NOMO-1 treated with DMSO at 0.1 percent for 48 hours (cell line): Measurements from ENCODE around the gene SLCO3A1.

ENCODE experiments used
- DNase-seq: peaks from one replicate; lab custom pipeline; 2025; ENCODE audit not compliant: unreplicated experiment; lab: John Stamatoyannopoulos, UW

SLCO3A1 gene

GRCh38 chr15:91860498-91860897, 7.0 kb downstream of the SLCO3A1 start:
- no peak for DNase-seq

- peak; percentile 92 for DNase-seq
Measured at GRCh38 chr15:91861223-91861622, 7.7 kb downstream of the SLCO3A1 start.

- DNase-seq: no peak
Measured at GRCh38 chr15:91862891-91863504, 9.5 kb downstream of the SLCO3A1 start.

DNA sequence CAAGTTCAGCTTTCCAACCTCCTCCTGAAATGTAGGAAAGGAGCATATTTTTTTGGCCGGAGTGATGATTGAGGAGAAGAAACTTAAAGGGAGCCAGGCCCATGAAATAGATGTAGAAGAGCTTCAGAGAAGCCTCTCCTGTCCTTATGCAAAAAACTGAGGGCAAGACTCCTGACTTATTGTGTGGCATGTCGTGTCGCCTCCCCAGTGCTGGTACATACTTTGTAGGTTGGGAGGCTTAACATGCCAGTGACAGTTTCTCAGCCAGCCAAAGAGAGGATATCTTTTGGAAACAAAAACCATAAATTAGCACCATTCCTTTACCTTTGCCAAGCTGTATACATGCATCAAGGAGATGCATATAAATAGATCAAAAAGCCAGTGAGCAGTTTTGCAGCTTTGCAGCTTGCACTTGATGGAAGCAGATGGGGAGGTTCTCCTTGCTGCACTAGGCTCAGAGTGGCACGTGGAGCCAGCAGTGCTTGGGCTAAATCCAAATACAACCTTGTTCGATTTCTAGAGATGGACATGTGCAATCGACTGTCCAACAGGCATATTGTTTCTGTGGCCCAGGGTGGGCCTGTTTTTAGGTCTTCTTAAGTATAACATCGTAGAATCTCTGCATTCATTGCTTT, 10.2 kb downstream of the SLCO3A1 start:
- DNase-seq: no peak

- no peak for DNase-seq
Measured at GRCh38 chr15:91864664-91865063, 11.2 kb downstream of the SLCO3A1 start.

DNA sequence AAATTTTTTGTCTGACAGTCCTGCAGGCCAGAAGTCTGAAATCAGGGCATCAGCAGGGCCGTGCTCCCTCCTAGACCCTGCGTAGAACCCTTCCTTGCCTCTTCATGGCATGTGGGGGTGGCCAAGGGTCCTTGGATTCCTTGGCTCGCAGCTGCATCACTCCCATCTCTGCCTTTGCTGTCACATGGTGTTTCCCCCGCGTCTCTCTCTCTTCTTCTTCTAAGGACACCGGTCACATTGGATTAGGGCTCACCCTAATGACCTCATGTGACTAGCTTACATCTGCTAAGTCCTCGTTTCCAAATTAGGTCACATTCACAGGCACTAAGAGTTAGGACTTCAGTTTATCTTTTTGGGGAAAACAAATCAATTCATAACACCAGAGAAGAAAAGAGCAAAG, 12.0 kb downstream of the SLCO3A1 start:
- DNase-seq: no peak

- DNase-seq: no peak
Measured at GRCh38 chr15:91865950-91866349, 12.4 kb downstream of the SLCO3A1 start.

DNA sequence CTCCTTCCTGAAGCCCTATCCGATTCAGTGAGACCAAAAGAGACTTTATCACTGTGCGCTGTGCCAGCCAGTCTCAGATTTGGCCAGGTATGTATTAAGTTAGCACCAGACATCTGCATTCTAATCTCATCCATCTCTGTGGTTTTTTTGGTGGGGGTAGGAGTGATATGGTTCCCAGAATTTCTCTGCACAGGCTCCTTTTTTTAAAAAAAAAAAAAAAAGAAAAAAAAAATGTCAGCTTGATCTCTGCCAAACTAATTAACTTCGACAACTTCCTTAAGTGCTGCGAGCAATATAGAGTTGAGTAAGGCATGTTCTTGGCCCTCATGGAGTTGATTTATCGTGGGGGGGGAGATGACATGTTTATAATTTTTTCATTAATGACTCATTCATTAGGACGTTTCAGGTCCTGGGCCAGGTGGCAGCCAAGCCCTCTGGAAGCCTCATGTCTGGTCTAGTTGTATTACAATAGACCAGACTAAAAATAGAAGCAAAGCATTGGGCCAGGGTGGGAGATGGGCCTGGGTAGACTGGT, 12.9 kb downstream of the SLCO3A1 start:
- peak; percentile 43 for DNase-seq

- no peak for DNase-seq
Measured at GRCh38 chr15:91866971-91867372, 13.5 kb downstream of the SLCO3A1 start.

- no peak for DNase-seq
Measured at GRCh38 chr15:91867581-91868026, 14.1 kb downstream of the SLCO3A1 start.

DNA sequence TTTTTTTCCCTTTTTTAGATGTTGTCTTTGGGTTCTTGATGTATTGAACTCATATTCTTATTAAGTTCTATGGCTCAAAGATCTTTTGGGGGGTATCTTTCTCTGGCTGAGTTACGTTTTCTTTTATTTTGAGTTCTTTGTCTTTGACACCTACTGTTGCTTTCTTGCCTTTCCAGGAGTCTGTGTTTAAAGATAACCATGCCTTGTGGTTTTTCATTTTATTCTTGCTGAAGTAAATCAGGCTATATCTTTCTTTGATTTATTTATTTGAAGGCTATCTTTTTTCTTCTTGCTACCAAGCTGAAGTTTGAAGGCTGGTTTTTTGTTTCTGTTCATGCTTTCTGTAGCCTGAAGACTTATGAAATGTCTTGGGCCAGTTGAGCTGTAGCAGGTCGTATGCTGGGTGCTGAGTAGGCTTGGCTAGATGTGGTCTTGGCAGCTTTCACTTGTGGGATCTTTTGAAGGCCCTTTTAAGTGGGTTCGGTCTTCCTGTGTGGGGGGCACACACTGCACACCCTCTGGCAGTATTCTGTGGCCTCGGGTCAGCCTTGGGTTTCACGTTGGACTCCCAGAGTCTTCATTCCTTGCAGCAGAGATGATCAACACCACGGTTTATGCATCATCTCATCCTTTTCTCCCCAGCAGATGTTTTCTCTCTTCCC, 17.5 kb downstream of the SLCO3A1 start:
- no peak for DNase-seq

DNA sequence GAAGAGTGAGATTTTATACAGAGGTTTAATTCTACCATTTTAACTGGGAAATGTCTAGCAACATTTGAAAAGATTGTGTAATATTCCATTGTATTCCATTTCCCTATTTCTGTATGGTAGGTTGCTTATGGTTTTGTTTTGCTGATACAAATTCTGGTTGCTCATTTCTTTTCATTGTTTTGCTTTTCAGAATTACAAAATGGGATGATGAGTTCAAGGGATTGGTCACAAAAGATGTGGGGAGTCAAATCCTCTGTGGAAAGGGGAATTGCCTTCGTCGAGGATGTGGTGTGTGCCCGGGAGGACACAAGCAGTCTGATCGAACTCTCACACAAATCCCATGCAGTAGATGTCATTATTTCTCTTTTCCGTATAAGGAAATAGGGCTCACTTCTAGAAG, 18.3 kb downstream of the SLCO3A1 start:
- DNase-seq: no peak

GRCh38 chr15:91872356-91873137, 19.0 kb downstream of the SLCO3A1 start:
- DNase-seq: no peak

DNA sequence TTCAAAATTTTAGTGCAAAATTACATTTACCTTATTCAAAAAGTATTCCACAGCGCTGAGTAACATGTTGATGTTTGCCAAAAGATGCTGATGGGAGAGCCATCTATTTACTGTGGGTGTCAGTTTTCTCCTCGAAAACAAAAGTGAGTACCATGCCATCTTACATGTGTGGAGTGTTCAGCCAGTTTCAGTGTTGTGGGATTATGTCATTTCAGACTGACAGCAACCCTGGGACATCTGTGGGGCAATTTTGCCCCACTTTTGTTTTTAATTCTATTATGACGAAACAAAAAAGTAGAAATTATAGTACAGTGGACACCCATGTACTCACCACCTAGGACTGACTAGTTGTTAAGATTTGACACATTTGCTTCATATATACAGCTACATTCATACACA, 19.6 kb downstream of the SLCO3A1 start:
- DNase-seq: no peak

DNA sequence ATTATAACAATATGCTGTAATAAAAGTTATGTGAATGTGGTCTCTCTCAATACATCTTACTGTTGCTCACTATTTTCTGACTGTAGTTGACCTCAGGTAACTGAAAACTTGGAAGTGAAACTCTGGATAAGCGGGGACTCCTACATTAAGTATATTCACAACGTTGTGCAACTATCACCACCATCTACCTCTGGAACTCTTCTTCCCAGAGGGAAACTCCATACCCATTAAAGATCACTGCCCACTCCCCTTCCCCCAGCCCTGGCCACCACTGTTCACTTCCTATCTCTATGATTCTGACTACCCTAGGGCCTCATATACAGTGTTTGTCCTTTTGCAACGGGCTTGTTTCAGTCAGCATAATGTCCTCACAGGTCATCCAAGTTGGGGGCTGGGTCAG, 20.7 kb downstream of the SLCO3A1 start:
- no peak for DNase-seq

DNA sequence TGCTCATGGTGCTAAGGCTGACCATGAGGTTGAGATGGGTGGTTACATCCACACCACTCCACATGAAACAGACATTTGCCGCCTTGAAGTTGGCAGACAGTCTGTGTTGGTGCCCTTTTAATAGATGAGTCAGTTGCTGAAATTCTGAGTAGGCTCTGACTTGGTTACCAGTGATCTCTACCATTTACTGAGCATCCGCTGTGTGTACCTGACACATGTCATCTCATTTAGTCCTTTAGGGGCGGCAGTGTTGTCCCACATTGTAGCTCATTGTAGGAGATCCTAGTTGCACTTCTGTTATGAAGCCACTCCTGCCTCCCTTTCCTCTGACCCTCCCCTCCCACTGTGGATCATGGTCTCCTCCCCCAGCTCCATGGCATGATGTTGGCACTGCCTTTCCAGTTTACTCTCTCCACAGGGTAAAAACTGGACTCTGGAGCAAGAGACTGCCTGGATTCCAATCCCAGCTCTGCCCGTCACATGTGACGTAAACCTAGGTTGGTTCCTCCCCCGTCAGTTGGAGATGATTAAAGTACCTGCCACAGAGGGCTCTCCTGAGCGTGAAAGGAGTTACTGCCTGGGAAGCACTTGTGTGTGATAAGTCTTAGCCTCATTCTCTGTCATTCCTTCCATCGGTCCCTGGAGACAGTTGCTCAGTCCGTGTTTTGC, 21.6 kb downstream of the SLCO3A1 start:
- DNase-seq: no peak

DNA sequence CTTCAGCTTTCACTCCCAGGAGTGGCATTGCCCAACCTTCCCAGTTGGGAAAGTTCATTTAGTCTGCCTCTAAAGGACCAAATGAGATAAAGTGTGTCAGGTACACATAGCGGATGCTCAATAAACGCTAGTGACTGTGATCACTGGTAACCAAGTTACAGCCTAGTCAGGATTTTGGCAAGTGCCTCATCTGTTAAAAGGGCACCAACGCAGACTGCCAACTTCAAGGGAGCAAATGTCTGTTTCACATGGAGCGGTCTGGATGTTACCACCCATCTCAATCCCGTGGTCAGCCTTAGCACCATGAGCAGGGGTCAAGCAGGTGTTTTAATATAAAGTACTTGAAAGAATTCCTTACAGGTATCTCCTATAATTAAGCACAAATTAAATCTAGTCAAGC, 22.7 kb downstream of the SLCO3A1 start:
- no peak for DNase-seq

GRCh38 chr15:91878319-91878870, 24.9 kb downstream of the SLCO3A1 start:
- DNase-seq: no peak

GRCh38 chr15:91879158-91879557, 25.6 kb downstream of the SLCO3A1 start:
- no peak for DNase-seq

GRCh38 chr15:91880373-91880772, 26.9 kb downstream of the SLCO3A1 start:
- no peak for DNase-seq
